WI38 (cell line): ENCODE data around the gene NEMP1.

ENCODE experiments used
- H3K4me3 ChIP-seq: 2 replicates; pipeline ENCODE4 v1.5.1; 2011; ENCODE audit warnings: low read depth, mild to moderate bottlenecking, control low read depth, low read length
- TF ChIP-seq, protein P1 (sequence below): IDR thresholded peaks from 2 replicates; pipeline ENCODE4 v1.5.1; 2012; ENCODE audit warnings: low read depth, mild to moderate bottlenecking, control low read depth, low read length

Gene NEMP1

DNA sequence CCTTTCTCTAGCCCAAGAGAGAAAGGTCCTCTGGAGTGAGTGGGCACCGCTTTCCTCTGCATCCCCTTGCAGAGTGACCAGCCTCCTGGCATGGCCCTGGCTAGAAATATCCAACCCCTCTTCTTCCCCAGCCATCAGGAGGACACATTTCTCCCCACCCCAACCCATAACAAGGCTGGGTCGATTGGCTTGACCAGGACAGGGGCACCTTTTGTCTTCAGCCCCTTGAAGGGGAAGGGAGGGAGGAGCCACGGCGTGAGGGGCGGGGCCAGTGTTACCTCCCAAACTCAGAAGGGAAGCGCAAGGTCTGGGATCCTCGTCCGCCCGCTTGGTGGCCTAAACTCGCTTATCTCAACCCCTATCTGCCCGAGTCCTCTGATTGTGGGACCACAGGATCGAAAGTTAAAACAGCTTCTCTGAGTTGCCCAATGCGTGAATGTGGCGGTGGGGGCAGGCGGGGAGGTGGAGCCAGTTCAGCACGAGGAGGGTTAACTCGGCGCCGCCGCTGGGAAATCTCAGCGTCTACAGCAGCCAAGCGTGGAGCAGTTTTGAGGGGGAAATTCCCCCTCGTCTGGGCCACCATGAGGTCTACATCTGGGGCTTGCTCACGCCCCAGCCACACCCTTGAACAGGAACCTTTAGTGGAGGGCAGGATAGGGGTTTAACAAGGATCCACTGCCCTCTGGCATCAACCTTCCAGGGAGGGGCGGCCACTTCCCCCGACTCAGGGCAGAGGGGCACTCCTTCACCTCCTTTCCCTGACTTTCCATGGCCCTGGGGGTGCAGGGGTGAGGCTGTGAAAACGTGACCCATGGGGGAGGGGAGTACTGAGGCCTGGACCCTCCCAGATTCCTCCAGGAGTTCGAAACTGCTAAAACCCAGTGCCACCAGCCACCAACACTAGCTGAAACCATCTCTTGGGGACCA lies 31.8 kb upstream of the NEMP1 start:
- TF ChIP-seq, protein P1, sequence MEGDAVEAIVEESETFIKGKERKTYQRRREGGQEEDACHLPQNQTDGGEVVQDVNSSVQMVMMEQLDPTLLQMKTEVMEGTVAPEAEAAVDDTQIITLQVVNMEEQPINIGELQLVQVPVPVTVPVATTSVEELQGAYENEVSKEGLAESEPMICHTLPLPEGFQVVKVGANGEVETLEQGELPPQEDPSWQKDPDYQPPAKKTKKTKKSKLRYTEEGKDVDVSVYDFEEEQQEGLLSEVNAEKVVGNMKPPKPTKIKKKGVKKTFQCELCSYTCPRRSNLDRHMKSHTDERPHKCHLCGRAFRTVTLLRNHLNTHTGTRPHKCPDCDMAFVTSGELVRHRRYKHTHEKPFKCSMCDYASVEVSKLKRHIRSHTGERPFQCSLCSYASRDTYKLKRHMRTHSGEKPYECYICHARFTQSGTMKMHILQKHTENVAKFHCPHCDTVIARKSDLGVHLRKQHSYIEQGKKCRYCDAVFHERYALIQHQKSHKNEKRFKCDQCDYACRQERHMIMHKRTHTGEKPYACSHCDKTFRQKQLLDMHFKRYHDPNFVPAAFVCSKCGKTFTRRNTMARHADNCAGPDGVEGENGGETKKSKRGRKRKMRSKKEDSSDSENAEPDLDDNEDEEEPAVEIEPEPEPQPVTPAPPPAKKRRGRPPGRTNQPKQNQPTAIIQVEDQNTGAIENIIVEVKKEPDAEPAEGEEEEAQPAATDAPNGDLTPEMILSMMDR: no peak
- peak overlapping the region; percentile 81 for H3K4me3 ChIP-seq

DNA sequence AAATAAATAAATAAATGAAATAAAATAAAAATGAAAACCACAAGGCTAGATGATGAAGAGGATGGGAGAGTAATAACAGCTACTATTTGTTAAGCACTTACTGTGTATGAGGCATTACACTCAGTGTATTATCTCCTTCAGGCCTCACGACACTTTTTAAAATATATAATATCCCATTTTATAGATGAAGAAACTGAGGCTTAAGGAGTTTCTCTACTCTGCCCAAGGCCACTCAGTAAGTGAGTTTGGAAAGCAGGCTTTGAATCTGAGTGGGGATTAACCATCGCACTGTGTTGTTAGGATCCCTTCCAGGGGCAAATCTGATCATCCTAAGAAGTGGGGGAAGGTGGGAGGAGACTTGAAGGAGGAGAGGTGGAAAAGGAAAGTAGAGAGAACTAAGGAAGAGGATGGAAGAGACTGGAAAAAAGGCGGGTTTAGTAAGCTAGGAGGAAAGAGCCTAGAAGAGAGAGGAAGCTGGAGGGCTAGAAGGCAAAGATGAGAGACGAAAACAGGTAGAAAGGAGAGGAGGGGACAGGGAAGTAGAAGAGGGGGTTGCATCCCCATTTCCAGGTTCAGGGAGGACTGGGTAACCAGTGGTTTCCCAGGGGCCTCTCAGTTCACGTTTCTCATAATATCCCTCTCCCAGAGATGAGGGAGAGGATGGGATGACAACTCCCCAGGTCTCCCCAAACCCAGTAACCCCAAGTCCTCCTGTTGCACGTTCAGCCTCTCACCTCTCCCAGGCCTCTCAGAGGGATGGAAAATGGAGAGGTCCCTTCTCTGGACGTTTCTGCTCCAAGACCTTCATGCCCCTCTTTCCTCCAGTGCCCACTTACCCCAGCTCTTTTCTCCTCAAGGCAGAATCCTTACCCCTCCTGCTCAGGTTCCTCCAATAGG lies 30.9 kb upstream of the NEMP1 start:
- H3K4me3 ChIP-seq: peak overlapping the region; percentile 81
- TF ChIP-seq, protein P1: no peak

- TF ChIP-seq, protein P1: no peak
- H3K4me3 ChIP-seq: no peak overlapping the region
These were observed 29.0 kb upstream of the NEMP1 start for GRCh38 chr12:57107456-57108155.

GRCh38 chr12:57106021-57106708 lies 27.6 kb upstream of the NEMP1 start:
- TF ChIP-seq, protein P1: no peak
- no peak overlapping the region for H3K4me3 ChIP-seq

DNA sequence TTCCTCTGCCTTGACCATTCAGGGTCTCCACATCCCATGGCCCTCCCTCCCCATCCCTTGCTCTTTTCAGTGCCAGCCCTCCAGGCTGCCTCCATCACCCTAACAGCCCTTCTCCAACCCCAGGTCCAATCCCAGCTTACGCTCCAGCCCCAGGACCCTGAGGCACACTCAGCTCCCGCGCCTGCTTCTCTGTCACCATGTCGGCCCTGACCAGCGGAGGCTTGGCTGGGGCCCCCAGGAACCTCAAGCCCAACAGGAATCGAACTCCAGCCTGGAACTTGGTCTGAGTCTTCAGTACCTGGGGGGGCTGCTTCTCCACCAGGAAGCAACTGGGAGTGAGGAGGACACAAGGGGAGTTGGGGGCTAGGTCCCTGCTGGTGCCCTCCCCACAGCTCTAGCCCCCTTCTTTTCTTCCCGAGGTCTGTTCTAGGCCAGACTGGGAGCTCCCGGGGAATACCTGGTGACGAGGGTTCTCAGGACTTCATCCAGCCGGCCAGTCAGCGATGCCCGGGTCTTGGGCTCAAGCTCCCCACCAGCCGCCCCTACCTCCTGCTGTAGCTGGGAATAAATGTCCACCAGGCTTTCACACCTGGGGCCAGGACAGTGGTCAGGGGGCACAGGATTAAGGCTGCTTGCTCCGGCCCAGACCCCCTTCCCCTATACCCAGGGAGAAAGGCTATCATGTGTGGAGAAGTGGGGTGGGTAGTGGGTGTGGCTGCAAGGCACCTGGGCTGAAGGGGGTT lies 26.6 kb upstream of the NEMP1 start:
- no peak overlapping the region for H3K4me3 ChIP-seq
- TF ChIP-seq, protein P1: no peak

GRCh38 chr12:57104292-57104910 lies 25.8 kb upstream of the NEMP1 start:
- H3K4me3 ChIP-seq: no peak overlapping the region
- TF ChIP-seq, protein P1: no peak
